Small intestine (tissue), 16 donors: ENCODE data around the gene DHRS1. TPM values are rescaled to one million over a fixed set of nuclear protein-coding genes. Genes with fewer than 3 reads are reported as not detected.

Source experiments
- DNase-seq, 2 donors: peaks; one replicate each; pipeline versions ENCODE4 v3.0.0 to v3.0.0-alpha.2; 2013
- FAIRE-seq: peaks from 2 replicates; lab custom pipeline; 2012; peaks lifted over from hg19 to GRCh38; lab: Jason Lieb, UNC
- H3K27ac ChIP-seq, 3 donors: one replicate each; pipeline ENCODE4 v1.5.1; 2013; ENCODE audit warnings: low read length in 2 of 3, mild to moderate bottlenecking in 2 of 3, control low read depth in 1 of 3, inconsistent platforms in 1 of 3, low read depth in 1 of 3, moderate library complexity in 1 of 3
- H3K27me3 ChIP-seq, 3 donors: one replicate each; pipeline ENCODE4 v1.6.1; 2013; ENCODE audit warnings: low read length in 3 of 3, inconsistent platforms in 1 of 3; ENCODE audit not compliant: control insufficient read depth in 3 of 3, insufficient read depth in 3 of 3
- H3K36me3 ChIP-seq, 3 donors: one replicate each; pipeline ENCODE4 v1.6.1; 2013; ENCODE audit warnings: low read length in 3 of 3, inconsistent platforms in 1 of 3, low read depth in 1 of 3, mild to moderate bottlenecking in 1 of 3, moderate library complexity in 1 of 3; ENCODE audit not compliant: control insufficient read depth in 3 of 3, insufficient read depth in 2 of 3
- H3K4me1 ChIP-seq, 3 donors: one replicate each; pipeline ENCODE4 v1.6.1; 2013; ENCODE audit warnings: low read length in 2 of 3, inconsistent platforms in 1 of 3, low read depth in 1 of 3, mild to moderate bottlenecking in 1 of 3, moderate library complexity in 1 of 3; ENCODE audit not compliant: control insufficient read depth in 3 of 3, insufficient read depth in 2 of 3
- H3K4me3 ChIP-seq, 3 donors: one replicate each; pipeline ENCODE4 v1.5.1; 2013; ENCODE audit warnings: low read length in 3 of 3, control low read depth in 1 of 3, inconsistent platforms in 1 of 3, low read depth in 1 of 3, mild to moderate bottlenecking in 1 of 3, moderate library complexity in 1 of 3
- H3K9me3 ChIP-seq, 2 donors: one replicate each; pipeline ENCODE4 v1.6.1; 2013; ENCODE audit warnings: low read depth in 1 of 2, low read length in 1 of 2; ENCODE audit not compliant: control insufficient read depth in 2 of 2, insufficient read depth in 1 of 2
- WGBS, 3 donors: extraction: QIAGEN DNeasy Blood & Tissue Kit; methylation state at CpG; one replicate each; pipeline ENCODE4 v1.1.7; 2013; 5-methylcytosine and 5-hydroxymethylcytosine counted together
- long read RNA-seq, 10 donors: transcript quantifications; one replicate each; lab custom pipeline, GENCODE V29; 2026
- polyA plus RNA-seq, 4 donors: library from polyadenylated mRNA; stranded (reverse) in 3 of 4; unstranded in 1 of 4; fragments of 200-250 nt in 3 of 4; fragments of 120-200 nt in 1 of 4; gene quantifications; one replicate each; pipeline versions ENCODE4 v1.2.1 to v1.2.3, GENCODE V29; 2013
- donor health status: healthy with polysubstance abuse.
- donor health status: control.
- donor health status: control.
- donor health status: Bipolar disorder and iron deficiency.
- donor health status: healthy.

Gene DHRS1
- 10 to 100 TPM; 45.2 to 95.7 (median 66.5) TPM for polyA plus RNA-seq
- long read RNA-seq, donor 1: 0 reads
- long read RNA-seq, donor 2, transcript DHRS1-201 (9 exons, 1,480 nt): major isoform, 10 of 14 reads
- long read RNA-seq, donor 2, partial matches to known transcripts: 0 of 14 reads
- long read RNA-seq, donor 2, other reads (novel, unspliced or antisense): 0 of 14 reads
- long read RNA-seq, donor 3, transcript DHRS1-205 (1 exons, 528 nt): major isoform, 13 of 31 reads
- long read RNA-seq, donor 3, transcript DHRS1-201 (9 exons, 1,480 nt): minor isoform, 9 of 31 reads
- long read RNA-seq, donor 3, transcript DHRS1-211 (2 exons, 1,181 nt): minor isoform, 6 of 31 reads
- long read RNA-seq, donor 3, partial matches to known transcripts: 0 of 31 reads
- long read RNA-seq, donor 3, other reads (novel, unspliced or antisense): 0 of 31 reads
- long read RNA-seq, donor 4: 0 reads
- long read RNA-seq, donor 5, transcript DHRS1-205 (1 exons, 528 nt): major isoform, 7 of 9 reads
- long read RNA-seq, donor 5, partial matches to known transcripts: 0 of 9 reads
- long read RNA-seq, donor 5, other reads (novel, unspliced or antisense): 0 of 9 reads
- long read RNA-seq, donor 6, transcript DHRS1-211 (2 exons, 1,181 nt): minor isoform, 7 of 36 reads
- long read RNA-seq, donor 6, transcript DHRS1-201 (9 exons, 1,480 nt): major isoform, 21 of 36 reads
- long read RNA-seq, donor 6, partial matches to known transcripts: 0 of 36 reads
- long read RNA-seq, donor 6, other reads (novel, unspliced or antisense): 0 of 36 reads
- long read RNA-seq, donor 7: 0 reads
- long read RNA-seq, donor 8, partial matches to known transcripts: 0 of 1 reads
- long read RNA-seq, donor 8, other reads (novel, unspliced or antisense): 0 of 1 reads
- long read RNA-seq, donor 9, partial matches to known transcripts: 0 of 9 reads
- long read RNA-seq, donor 9, other reads (novel, unspliced or antisense): 0 of 9 reads
- long read RNA-seq, donor 10, transcript DHRS1-201 (9 exons, 1,480 nt): major isoform, 11 of 16 reads
- long read RNA-seq, donor 10, partial matches to known transcripts: 0 of 16 reads
- long read RNA-seq, donor 10, other reads (novel, unspliced or antisense): 0 of 16 reads

DNA sequence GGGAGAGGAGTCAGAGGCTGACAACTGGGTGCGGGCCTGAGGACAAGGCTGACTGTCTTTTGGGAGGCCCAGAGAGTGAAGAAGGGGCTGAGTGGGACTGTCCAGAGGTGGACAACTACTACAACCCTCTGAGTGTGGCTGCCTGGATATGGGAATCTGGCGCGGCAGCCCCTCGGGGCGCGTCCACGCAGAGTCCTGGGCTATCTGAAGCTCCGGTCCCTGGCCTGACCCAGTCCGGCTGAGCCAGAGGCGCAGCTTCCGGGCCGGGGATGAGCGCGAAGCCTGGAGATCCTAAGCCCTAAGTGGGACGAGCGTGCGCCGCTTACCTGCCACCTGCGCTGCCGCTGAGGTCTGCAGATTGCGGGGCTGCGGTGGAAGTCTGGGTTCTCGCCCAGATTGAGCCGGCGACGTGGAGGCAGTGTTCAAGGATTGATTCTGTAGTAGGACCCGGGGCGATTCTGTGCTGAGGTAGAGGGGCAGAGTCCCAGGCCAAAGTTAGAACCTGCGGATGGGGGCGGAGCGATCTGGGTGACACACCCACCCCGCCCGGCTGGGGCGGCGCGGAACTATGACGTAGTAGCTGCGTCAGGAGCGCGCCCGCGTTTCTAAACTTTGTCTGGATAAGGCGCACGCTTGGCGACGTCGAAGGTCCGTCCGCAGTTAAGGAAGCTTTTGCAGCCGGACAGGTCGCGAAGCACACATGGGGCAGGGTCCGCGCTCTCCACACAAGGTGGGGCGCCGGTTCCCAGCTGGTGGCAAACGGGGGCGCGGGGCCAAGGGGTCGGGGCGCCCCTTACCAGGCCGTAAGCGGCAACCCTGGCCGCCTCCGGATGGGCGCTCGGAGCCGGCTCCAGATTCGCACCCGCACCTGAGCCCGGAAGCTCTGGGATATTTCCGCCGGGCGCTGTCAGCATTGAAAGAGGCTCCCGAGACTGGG, at the start of gene DHRS1, which contains the start of gene NOP9:
Gene DHRS1 (minus strand): TSS at position 526 of the 937 bp plus-strand sequence. CDS start 674 bp downstream, outside the sequence.
Gene NOP9 (plus strand): TSS at position 596 of the 937 bp plus-strand sequence. CDS start 105 bp downstream, at position 701.
- H3K36me3 ChIP-seq: peaks cover 11 to 58% (median 20%) of the 10 kb centered on the region in 3 donors
- no peaks in the 10 kb centered on the region for H3K9me3 ChIP-seq
- peak within 1 kb of the TSS; percentile 93 to 98 (median 94) for H3K27ac ChIP-seq
- H3K27me3 ChIP-seq: no peaks in the 10 kb centered on the region
- peak; percentile 93 to 98 for DNase-seq
- peaks cover 0 to 66% (median 4%) of the 10 kb centered on the region in 3 donors for H3K4me1 ChIP-seq
- H3K4me3 ChIP-seq: peak within 1 kb of the TSS; percentile 80 to 97 (median 88)
- no peak for FAIRE-seq
- 0 to 1% (median 1%) methylated on average over 72 to 75 of the region's 75 CpGs for WGBS, 3 donors

DNA sequence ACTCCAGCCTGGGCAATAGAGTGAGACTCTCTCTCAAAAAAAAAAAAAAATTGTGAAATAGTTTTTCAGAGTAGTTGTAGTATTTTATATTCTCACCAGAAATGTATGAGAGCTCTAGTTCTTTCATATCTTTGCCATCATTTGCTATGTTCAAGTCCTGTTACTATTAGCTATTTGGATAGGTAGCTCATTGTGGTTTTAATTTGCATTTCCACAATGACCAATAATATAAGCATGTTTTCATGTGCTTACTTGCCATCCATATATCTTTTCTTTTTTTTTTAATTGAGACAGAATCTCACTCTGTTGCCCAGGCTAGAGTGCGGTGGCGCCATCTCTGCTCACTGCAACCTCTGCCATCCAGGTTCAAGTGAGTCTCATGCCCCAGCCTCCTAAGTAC, 48.6 kb upstream of the DHRS1 start:
- H3K9me3 ChIP-seq: no peaks in the 10 kb centered on the region
- FAIRE-seq (no peak), DNase-seq (no peak)
- H3K36me3 ChIP-seq: no peaks in the 10 kb centered on the region
- no peak overlapping the region for H3K4me3 ChIP-seq
- no peaks in the 10 kb centered on the region for H3K27me3 ChIP-seq
- 96 to 100% (median 100%) methylated on average over 2 of the region's 2 CpGs for WGBS, 3 donors
- H3K4me1 ChIP-seq: peaks cover 0 to 22% (median 2%) of the 10 kb centered on the region in 3 donors
- no peak overlapping the region for H3K27ac ChIP-seq

DNA sequence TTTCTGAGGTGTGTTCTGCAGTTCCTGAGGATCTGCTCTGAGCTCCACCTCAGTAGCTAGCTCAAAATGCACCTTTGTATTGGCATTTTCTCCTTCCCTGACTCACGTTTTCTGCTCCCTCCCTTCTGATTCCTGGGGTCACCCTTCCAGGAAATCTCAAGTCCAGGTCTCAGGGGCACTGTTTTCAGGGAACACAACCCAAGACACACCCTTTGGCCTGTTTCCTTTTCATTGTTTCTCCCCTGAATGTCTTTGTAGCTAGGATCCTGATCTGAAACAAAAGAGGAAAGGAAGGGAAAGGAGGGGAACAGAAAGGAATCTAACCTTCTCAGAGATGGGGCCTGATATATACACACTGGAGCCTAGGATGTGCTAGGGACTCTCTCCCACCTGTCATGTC, 47.6 kb upstream of the DHRS1 start:
- Histone ChIP-seq H3K4me1 (peaks cover 0 to 19% (median 2%) of the 10 kb centered on the region in 3 donors), H3K27me3 (no peaks in the 10 kb centered on the region), H3K4me3 (no peak overlapping the region), H3K9me3 (no peaks in the 10 kb centered on the region), H3K36me3 (no peaks in the 10 kb centered on the region), H3K27ac (no peak overlapping the region)
- peak; percentile 32 to 39 for DNase-seq
- WGBS, 3 donors: 0 to 27% (median 6%) methylated on average over 1 of the region's 1 CpG
- no peak for FAIRE-seq

DNA sequence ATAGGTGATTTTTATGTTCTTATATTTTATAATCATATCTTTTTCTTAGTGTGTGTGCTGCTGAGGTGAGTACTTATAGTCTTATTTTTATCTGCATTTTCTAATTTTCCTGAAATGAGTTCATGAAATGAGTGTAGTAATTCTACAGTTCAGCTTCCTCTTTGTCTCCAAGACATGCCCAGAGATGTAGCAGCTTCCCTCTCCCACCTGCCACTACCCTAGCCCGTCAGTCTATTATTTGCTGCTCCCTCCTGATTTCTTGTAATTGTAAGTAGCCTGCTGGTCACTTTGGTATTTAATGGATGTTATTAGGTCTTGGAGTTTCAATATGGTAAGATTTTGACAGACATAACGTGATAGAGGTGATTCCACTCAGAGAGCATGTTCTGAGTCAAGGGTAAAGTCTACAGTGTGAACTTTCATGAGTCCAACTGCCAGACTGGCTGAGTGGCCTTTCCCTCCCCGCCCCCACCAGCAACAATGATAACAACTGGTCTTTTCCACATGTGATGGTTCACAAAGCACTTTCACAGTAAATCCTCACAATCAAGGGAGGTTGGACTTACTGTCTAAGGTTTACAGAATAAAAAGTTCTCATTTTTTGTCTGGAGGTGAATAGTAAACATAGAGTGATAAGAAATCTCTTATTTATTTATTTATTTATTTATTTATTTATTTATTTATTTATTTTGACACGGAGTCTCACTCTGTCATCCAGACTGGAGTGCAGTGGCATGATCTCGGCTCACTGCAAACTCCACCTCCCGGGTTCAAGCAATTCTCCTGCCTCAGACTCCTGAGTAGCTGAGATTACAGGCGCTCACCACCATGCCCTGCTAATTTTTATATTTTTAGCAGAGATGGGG, 44.4 kb upstream of the DHRS1 start:
- H3K27ac ChIP-seq: peak overlapping the region in 2 of 3 donors; percentile 51 to 77
- 23 to 62% (median 40%) methylated on average over 7 of the region's 7 CpGs for WGBS, 3 donors
- DNase-seq: peak; percentile 90 to 91

DNA sequence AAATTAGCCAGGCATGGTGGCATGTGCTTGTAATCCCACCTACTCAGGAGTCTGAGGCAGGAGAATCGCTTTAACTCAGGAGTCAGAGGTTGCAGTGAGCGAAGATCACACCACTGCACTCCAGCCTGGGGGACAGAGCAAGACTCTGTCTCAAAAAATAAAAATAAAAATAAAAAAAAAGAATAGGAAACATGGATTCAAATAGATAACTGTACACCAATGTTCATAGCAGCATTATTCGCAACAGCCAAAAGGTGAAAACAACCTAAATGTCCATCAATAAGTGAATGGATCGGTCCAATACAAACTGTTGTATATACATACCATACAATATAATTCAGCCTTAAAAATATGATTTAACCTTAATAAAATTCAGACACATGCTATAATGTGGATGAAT, 43.3 kb upstream of the DHRS1 start:
- peaks cover 6 to 27% (median 10%) of the 10 kb centered on the region in 3 donors for H3K4me1 ChIP-seq
- FAIRE-seq: no peak
- no peak overlapping the region for H3K27ac ChIP-seq
- H3K4me3 ChIP-seq: no peak overlapping the region
- peaks cover 0 to 4% (median 0%) of the 10 kb centered on the region in 3 donors for H3K27me3 ChIP-seq
- no peak for DNase-seq
- peaks cover 0 to 10% (median 0%) of the 10 kb centered on the region in 3 donors for H3K36me3 ChIP-seq
- 97% methylated on average over 4 of the region's 4 CpGs for WGBS, 3 donors
- H3K9me3 ChIP-seq: no peaks in the 10 kb centered on the region

More for the DNA sequence above, 44.4 kb upstream of the DHRS1 start:
- peaks cover 2 to 25% (median 3%) of the 10 kb centered on the region in 3 donors for H3K4me1 ChIP-seq
- FAIRE-seq: no peak
- no peaks in the 10 kb centered on the region for H3K27me3 ChIP-seq
- H3K4me3 ChIP-seq: no peak overlapping the region
- no peaks in the 10 kb centered on the region for H3K9me3 ChIP-seq
- H3K36me3 ChIP-seq: no peaks in the 10 kb centered on the region

DNA sequence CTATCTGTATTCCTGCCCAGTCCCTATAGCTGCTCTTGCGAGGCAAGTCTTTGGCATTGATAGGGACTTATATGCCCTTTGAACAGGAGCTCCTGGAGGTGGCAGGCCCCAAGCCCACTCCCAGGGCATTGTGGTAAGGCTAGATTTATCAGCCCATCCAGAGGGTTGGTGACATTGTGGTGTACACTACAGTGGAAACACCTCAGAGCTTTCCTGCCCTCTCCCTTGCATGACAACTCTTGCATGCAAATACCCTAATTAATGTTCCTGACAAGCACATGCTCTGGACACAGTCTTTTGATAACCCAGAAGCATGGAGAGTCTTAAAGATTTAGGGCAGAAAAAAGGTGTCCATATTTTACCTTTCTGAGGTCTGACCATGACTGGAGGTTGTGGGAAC, 41.0 kb upstream of the DHRS1 start:
- H3K9me3 ChIP-seq: no peaks in the 10 kb centered on the region
- DNase-seq (no peak), FAIRE-seq (no peak)
- peaks cover 0 to 29% (median 7%) of the 10 kb centered on the region in 3 donors for H3K36me3 ChIP-seq
- no peak overlapping the region for H3K27ac ChIP-seq
- H3K4me3 ChIP-seq: no peak overlapping the region
- H3K4me1 ChIP-seq: peaks cover 4 to 14% (median 10%) of the 10 kb centered on the region in 3 donors
- 85 to 94% (median 89%) methylated on average over 1 of the region's 1 CpG for WGBS, 3 donors
- peaks cover 0 to 10% (median 0%) of the 10 kb centered on the region in 3 donors for H3K27me3 ChIP-seq
